Natural killer cell (primary cell): Measurements from ENCODE around the gene PDE4B. TPM values are rescaled to one million over a fixed set of nuclear protein-coding genes. Genes with fewer than 3 reads are reported as not detected.

Source experiments
- ATAC-seq, 3 donors: fragments of 150-1000 bp in 2 of 3; fragments of 200-7000 bp in 1 of 3; cut with Tn5 transposase; 1 replicate in 1 of 3; 2 replicates in 2 of 3; pipeline ENCODE4 v1.10.0; 2021; ENCODE audit warnings: mild to moderate bottlenecking in 2 of 3, moderate library complexity in 2 of 3
- DNase-seq, 2 donors: peaks; one replicate each; pipeline versions ENCODE4 v3.0.0 to v3.0.0-alpha.2; 2013 to 2021; ENCODE audit warnings: mixed read lengths in 1 of 2
- H3K27ac ChIP-seq: one replicate; pipeline ENCODE4 v1.5.1; 2013; ENCODE audit warnings: mild to moderate bottlenecking, low read length
- H3K27me3 ChIP-seq: one replicate; pipeline ENCODE4 v1.6.1; 2013; ENCODE audit warnings: low read length; ENCODE audit not compliant: control insufficient read depth, insufficient read depth
- H3K36me3 ChIP-seq: one replicate; pipeline ENCODE4 v1.6.1; 2013; ENCODE audit warnings: low read length; ENCODE audit not compliant: control insufficient read depth, insufficient read depth
- H3K4me1 ChIP-seq: one replicate; pipeline ENCODE4 v1.6.1; 2013; ENCODE audit warnings: low read length; ENCODE audit not compliant: control insufficient read depth, insufficient read depth
- H3K4me3 ChIP-seq: one replicate; pipeline ENCODE4 v1.5.1; 2013; ENCODE audit warnings: low read length
- H3K9me3 ChIP-seq: one replicate; pipeline ENCODE4 v1.6.1; 2013; ENCODE audit warnings: low read length; ENCODE audit not compliant: control insufficient read depth, insufficient read depth
- H3K27ac Mint-ChIP-seq, 2 donors: one replicate each; pipeline ENCODE4 v1.8.0; 2022; ENCODE audit warnings: mild to moderate bottlenecking in 2 of 2, mixed read lengths in 2 of 2, moderate library complexity in 1 of 2
- H3K27me3 Mint-ChIP-seq, 2 donors: one replicate each; pipeline ENCODE4 v1.8.0; 2022; ENCODE audit warnings: low read depth in 2 of 2, mixed read lengths in 2 of 2
- H3K36me3 Mint-ChIP-seq: one replicate; pipeline ENCODE4 v1.8.0; 2022; ENCODE audit warnings: mixed read lengths
- H3K4me1 Mint-ChIP-seq, 2 donors: one replicate each; pipeline ENCODE4 v1.8.0; 2022; ENCODE audit warnings: mixed read lengths in 2 of 2
- H3K4me3 Mint-ChIP-seq: one replicate; pipeline ENCODE4 v1.8.0; 2022; ENCODE audit warnings: mild to moderate bottlenecking, moderate library complexity, mixed read lengths
- H3K9me3 Mint-ChIP-seq, 2 donors: one replicate each; pipeline ENCODE4 v1.8.0; 2022; ENCODE audit warnings: mixed read lengths in 2 of 2
- CTCF ChIP-seq: fragments of 200-600 bp; IDR thresholded peaks from one replicate; pipeline ENCODE4 v1.8.0; 2022; ENCODE audit warnings: antibody characterized with exemption
- WGBS: methylation state at CpG from one replicate; pipeline ENCODE4 v1.1.7; 2013; ENCODE audit warnings: missing lambda C conversion rate; ENCODE audit not compliant: insufficient coverage; 5-methylcytosine and 5-hydroxymethylcytosine counted together
- intact Hi-C: fragments of 100-400 bp; cut with micrococcal nuclease; formaldehyde crosslinking; loops from one replicate; pipeline ENCODE4 v1.14.2; 2022
- total RNA-seq, 4 donors: library from RNA; stranded (reverse); fragments of 120-200 nt in 1 of 4; gene quantifications; one replicate each; pipeline versions ENCODE4 v1.2.3 to v1.2.4, GENCODE V29; 2013 to 2022

Gene PDE4B
- total RNA-seq, 3 donors from 2014 or later (not counting 1 experiment from before 2014, with no cell fraction given) = 18.0 to 42.4 (median 25.5) TPM

GRCh38 chr1:65952696-65953095 is 160.0 kb downstream of the PDE4B start:
- Histone ChIP-seq H3K4me3 (no peak overlapping the region), H3K9me3 (no peaks in the 10 kb centered on the region), H3K36me3 (no peaks in the 10 kb centered on the region), H3K27me3 (no peaks in the 10 kb centered on the region), H3K27ac (no peak overlapping the region), H3K4me1 (no peaks in the 10 kb centered on the region)
- TF ChIP-seq CTCF = no peak
- H3K4me1 Mint-ChIP-seq = no peaks in the 10 kb centered on the region
- DNase-seq = no peak
- no peak for ATAC-seq
- intact Hi-C loops = no loop called here
- H3K27ac Mint-ChIP-seq = no peak overlapping the region
- 53% methylated on average over 3 of the region's 3 CpGs for WGBS
- H3K4me3 Mint-ChIP-seq = no peak overlapping the region
- no peaks in the 10 kb centered on the region for H3K9me3 Mint-ChIP-seq
- peaks cover 4 to 5% of the 10 kb centered on the region in 2 donors for H3K27me3 Mint-ChIP-seq
- no peaks in the 10 kb centered on the region for H3K36me3 Mint-ChIP-seq

GRCh38 chr1:65953170-65953569 is 160.5 kb downstream of the PDE4B start:
- Histone ChIP-seq H3K27me3 (no peaks in the 10 kb centered on the region), H3K36me3 (no peaks in the 10 kb centered on the region), H3K4me3 (no peak overlapping the region), H3K27ac (no peak overlapping the region), H3K9me3 (no peaks in the 10 kb centered on the region), H3K4me1 (no peaks in the 10 kb centered on the region)
- no peak for TF ChIP-seq CTCF
- H3K36me3 Mint-ChIP-seq = no peaks in the 10 kb centered on the region
- ATAC-seq (no peak), DNase-seq (no peak)
- no peak overlapping the region for H3K4me3 Mint-ChIP-seq
- intact Hi-C loops = no loop called here
- no peaks in the 10 kb centered on the region for H3K9me3 Mint-ChIP-seq
- no peak overlapping the region for H3K27ac Mint-ChIP-seq
- H3K27me3 Mint-ChIP-seq = peaks cover 4 to 5% of the 10 kb centered on the region in 2 donors
- no peaks in the 10 kb centered on the region for H3K4me1 Mint-ChIP-seq
- 46% methylated on average over 1 of the region's 1 CpG for WGBS

- TF ChIP-seq CTCF = no peak
- no peaks in the 10 kb centered on the region for H3K4me1 ChIP-seq
- peaks cover 4 to 11% of the 10 kb centered on the region in 2 donors for H3K27me3 Mint-ChIP-seq
- H3K4me3 ChIP-seq = no peak overlapping the region
- no peak overlapping the region for H3K27ac ChIP-seq
- H3K36me3 ChIP-seq = no peaks in the 10 kb centered on the region
- WGBS = 76% methylated on average over 3 of the region's 3 CpGs
- no peak overlapping the region for H3K27ac Mint-ChIP-seq
- no peaks in the 10 kb centered on the region for H3K36me3 Mint-ChIP-seq
- DNase-seq (no peak), ATAC-seq (no peak)
- no peak overlapping the region for H3K4me3 Mint-ChIP-seq
- no peaks in the 10 kb centered on the region for H3K9me3 ChIP-seq
- no peaks in the 10 kb centered on the region for H3K9me3 Mint-ChIP-seq
- no peaks in the 10 kb centered on the region for H3K4me1 Mint-ChIP-seq
- H3K27me3 ChIP-seq = no peaks in the 10 kb centered on the region
- intact Hi-C loops = loop anchor here (5.0 kb wide), 1 partner anchor 772 kb away; no protein-coding TSS in a partner anchor
Measured at GRCh38 chr1:65955071-65955470, 162.4 kb downstream of the PDE4B start.

GRCh38 chr1:65955503-65955902 is 162.8 kb downstream of the PDE4B start:
- WGBS = 89% methylated on average over 5 of the region's 6 CpGs
- no peaks in the 10 kb centered on the region for H3K4me1 Mint-ChIP-seq
- ATAC-seq (no peak), DNase-seq (no peak)
- Histone ChIP-seq H3K4me1 (no peaks in the 10 kb centered on the region), H3K27ac (no peak overlapping the region), H3K36me3 (no peaks in the 10 kb centered on the region), H3K27me3 (no peaks in the 10 kb centered on the region), H3K4me3 (no peak overlapping the region), H3K9me3 (no peaks in the 10 kb centered on the region)
- no peak for TF ChIP-seq CTCF
- intact Hi-C loops = loop anchor here (5.0 kb wide), 1 partner anchor 772 kb away; no protein-coding TSS in a partner anchor
- H3K36me3 Mint-ChIP-seq = no peaks in the 10 kb centered on the region
- H3K4me3 Mint-ChIP-seq = no peak overlapping the region
- H3K27ac Mint-ChIP-seq = no peak overlapping the region
- H3K27me3 Mint-ChIP-seq = peaks cover 4 to 14% of the 10 kb centered on the region in 2 donors
- H3K9me3 Mint-ChIP-seq = no peaks in the 10 kb centered on the region
